Stimulated activated CD8-positive, alpha-beta memory T cell treated with anti-CD3 and anti-CD28 coated beads, Interleukin-4, amount 100 ng/mL, for 1 hour (primary cell): Measurements from ENCODE around the gene TTBK2.
"Not testable (repeated sequence)": the region's sequence is repeated elsewhere in the genome, so short reads cannot be mapped to it uniquely, and the experiment has no call there.

Experiments used
- DNase-seq, 2 donors: peaks; one replicate each; pipeline ENCODE4 v3.0.0-alpha.2; 2020; ENCODE audit warnings: low read depth in 2 of 2, low spot score in 1 of 2

TTBK2 gene

DNA sequence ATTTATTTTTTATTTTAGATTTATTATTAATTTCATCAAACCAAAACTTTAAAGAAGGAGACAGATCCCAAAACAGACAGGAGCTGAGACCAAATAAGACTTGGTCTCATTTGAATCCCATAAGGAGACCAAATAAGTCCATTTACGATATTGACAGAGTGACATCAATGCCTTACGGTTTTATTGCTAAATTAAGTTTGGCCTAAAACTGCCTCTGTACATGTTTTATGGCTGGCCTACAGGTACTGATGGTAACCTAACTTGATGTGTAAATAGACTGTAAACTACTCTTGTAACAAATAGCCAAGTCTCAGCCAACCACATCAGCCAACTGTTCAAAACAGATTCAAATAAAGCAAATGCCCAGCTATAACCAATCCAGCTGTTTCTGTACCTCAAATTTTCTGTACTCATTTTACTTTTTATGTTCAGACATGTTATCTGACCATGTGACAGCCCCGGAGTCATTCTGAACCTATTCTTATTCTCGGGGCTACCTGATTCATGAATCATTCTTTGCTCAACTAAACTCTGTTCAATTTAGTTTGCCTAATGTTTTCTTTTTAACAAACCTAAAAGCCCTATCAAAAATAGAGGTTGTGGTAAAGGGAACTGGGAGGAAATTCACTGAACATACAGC lies 94.2 kb downstream of the TTBK2 start:
- DNase-seq: no peak

DNA sequence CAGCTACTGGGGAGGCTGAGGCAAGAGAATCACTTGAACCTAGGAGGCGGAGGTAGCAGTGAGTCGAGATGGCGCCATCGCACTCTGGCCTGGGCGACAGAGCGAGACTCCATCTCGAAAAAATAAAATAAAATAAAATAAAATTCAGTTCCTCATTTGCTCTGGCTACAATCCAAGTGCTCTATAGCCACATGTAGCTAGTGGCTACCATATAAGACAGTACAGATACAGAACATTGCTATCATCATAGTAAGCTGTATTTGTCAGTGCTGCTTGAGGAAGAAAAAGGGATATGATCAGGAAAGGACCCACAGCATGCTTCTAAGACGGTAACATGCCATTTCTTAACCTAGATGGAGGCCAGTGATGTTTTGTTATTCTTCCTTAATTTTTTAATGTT lies 95.0 kb downstream of the TTBK2 start:
- DNase-seq: no peak

- DNase-seq: no peak
Measured at GRCh38 chr15:42820811-42821210, 99.8 kb downstream of the TTBK2 start.

DNA sequence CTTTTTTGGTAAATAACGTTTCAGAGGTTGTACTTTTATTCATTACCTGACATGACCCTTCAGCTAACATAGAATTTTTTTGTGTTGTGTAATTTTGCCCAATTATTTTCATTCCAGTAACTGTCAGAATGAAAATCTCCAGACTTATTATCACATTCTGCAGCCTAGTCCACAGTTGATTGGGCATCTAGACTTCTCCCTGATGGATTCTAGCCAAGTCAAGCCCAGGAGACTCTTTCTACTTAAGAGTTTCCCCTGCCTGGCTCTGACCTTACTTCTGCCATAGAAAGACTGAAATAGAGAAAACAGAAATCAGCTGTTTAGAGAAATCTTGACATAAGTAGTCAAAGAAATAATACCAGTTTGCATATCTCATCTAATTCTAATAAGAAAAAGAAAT lies 100.8 kb downstream of the TTBK2 start:
- DNase-seq: no peak

DNA sequence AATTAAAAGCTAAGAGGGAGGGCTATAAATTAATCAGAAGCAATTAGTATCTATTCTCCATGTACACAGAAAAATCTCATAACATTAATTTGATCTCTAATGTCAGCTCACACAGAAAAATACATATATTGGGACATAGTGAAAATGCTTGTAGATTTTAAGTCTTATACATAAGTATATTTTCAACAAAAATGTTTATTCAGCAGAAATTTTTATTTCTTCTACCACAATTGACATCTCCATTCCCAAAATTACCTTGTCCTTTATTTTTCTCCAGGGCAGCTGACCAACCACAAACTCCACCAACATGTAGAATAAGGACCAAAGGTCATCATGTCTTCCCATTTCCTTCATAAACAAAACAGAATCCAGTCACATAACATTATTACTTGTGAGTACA lies 109.1 kb downstream of the TTBK2 start:
- DNase-seq: no peak

DNA sequence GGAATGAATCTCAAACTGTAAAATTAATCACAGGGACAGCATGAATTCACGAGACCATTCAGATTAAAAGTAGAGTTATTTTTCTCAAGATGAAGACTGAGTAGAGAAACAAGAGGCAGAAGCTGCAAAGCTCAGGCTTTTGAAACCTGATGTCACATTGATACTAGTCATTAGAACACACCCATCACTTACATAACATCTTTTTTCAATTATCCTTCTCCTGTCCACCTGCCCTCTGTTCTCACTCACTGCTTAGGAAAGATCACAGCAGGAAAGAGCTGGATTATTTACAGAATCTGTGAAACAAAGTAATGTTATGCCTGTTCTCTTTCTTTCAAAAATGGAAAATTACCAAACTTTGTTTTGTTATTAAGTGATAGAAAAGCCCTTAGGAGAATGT lies 111.7 kb downstream of the TTBK2 start:
- no peak for DNase-seq

- no peak for DNase-seq
Measured at GRCh38 chr15:42805266-42805665, 115.3 kb downstream of the TTBK2 start.

GRCh38 chr15:42804739-42805138 lies 115.8 kb downstream of the TTBK2 start:
- no peak for DNase-seq

- DNase-seq: no peak
Measured at GRCh38 chr15:42803436-42803835, 117.1 kb downstream of the TTBK2 start.

- DNase-seq: no peak
Measured at GRCh38 chr15:42802168-42802567, 118.4 kb downstream of the TTBK2 start.

- no peak for DNase-seq
Measured at GRCh38 chr15:42800731-42801474, 119.7 kb downstream of the TTBK2 start.

- DNase-seq: no peak
Measured at GRCh38 chr15:42798802-42799201, 121.8 kb downstream of the TTBK2 start.

DNA sequence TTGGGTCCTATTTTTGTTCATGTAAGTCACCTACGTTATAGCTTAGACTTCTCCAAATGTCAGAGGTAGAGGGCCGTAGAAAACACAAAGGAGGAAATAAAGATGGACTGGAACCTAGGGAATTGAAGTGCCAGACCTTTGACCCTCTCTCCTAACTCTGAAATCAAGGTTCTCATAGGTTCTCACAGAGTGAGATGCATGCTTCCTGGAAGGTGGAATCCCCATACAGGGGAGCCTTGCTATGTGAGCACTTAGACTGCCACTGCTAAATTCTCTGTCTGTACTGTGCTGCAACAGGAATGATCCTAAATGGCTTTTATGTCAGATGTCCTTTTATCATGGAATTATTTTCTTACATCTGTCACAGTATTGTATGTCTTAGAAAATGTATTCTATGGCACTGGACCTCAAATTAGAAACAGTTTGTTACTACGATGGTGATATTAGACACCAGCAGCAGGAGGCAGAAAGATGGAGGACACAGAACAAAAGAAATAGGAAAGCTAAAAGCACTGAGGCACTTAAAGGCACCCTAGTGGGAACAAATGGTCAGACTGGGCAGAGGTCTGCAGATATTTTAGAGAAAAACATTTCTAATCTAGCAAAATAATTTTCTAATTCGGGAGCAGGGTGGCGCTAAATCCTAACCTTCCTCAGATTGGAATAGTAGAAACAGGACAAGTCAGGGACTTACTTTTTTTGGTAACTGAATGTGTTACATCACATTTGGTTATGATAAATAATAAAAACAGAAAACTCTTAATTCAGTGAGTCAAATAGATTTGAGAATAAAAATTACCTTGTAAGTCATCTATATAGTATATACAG lies 123.4 kb downstream of the TTBK2 start:
- DNase-seq: no peak

GRCh38 chr15:42788725-42789124 lies 131.9 kb downstream of the TTBK2 start:
- no peak for DNase-seq

DNA sequence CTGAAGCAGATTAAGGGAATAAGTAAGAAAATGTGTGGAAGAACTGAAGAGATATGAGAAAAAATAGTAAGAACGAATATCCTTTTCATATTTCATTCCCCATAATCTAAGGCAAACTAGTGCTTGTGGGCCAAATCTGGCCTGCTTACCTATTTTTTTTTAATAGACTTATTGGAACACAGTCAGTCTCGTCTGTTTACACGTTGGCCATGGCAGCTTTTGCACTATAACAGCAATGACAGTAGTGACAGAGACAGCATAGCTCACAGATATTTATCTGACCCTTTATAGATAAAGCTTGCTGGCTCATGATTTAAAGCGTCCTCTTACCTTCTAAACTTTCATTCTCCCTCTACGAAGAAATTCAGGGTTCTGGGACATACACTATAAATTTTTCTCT lies 133.6 kb downstream of the TTBK2 start:
- no peak for DNase-seq

DNA sequence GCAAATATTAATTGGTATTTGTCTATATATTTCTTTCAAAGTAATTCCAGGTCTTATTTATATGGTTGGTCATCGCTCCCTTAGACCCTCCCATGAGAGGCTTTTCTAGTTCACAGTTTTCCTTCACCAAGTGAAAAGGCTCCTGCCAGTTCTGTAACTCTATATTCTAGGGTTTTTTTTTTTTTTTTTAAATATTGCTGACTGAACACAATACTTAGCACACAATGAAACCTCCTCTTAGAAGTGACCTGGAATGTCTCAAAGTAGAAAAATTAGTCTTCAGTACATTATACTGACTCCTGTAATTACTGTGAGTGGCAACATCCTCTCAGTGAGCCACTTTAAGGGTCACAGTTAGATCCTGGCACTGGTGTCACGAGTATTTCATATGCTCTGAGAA lies 135.0 kb downstream of the TTBK2 start:
- no peak for DNase-seq

DNA sequence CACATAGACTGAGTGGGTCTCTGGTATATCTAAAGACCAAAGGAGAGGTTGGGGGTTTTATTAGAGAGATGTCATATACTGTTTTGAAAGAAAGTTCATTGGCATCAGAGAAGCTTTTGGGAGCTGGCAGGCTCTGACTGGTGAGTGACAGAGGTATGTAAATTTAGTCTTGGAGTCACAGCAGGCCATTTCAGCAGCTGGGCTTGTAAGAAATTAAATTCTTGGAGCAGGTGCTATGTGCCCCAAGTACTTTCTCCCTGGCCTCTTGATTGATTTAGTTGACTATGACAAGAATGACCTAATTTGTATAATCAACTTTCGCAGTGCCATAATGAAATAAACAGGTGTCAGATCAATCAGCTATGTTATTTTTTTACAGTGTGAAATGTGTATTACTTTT lies 135.9 kb downstream of the TTBK2 start:
- no peak for DNase-seq

- DNase-seq: no peak
Measured at GRCh38 chr15:42782716-42783115, 137.9 kb downstream of the TTBK2 start.

GRCh38 chr15:42775416-42775815 lies 145.2 kb downstream of the TTBK2 start:
- DNase-seq: no peak

DNA sequence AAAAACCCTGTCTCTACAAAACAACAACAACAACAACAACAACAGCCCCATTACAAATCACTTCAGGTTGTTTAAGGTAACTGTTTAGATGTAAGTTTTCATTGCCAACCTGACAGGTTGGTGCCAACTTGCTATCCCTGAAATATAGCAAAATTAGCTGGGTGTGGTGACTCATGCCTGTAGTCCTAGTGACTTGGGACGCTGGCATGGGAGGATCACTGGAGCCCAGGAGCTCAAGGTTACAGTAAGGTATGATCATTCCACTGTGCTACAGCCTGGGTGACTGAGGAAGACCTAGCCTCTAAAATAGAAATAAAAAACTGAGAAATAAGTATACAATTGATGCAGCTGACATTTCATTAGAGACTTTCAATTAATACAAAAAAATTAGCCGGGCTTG lies 147.7 kb downstream of the TTBK2 start:
- DNase-seq: no peak

GRCh38 chr15:42772144-42772543 lies 148.4 kb downstream of the TTBK2 start:
- DNase-seq: no peak

DNA sequence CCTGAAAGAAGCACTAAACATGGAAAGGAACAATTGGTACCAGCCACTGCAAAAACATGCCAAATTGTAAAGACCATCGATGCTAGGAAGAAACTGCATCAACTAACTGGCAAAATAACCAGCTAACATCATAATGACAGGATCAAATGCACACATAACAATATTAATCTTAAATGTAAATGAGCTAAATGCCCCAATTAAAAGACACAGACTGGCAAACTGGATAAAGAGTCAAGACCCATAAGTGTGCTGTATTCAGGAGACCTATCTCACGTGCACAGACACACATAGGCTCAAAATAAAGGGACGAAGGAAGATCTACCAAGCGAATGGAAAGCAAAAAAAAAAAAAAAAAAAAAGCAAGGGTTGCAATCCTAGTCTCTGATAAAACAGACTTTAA lies 154.5 kb downstream of the TTBK2 start:
- DNase-seq: not testable (repeated sequence)
